Fibroblast of lung (primary cell): ENCODE results near the gene HLF.

Source experiments
- CTCF ChIP-seq, 2 donors: IDR thresholded peaks in 1 of 2; conservative IDR thresholded peaks in 1 of 2; 1 replicate in 1 of 2; 2 replicates in 1 of 2; pipeline ENCODE4 v1.5.1; 2011 to 2012; ENCODE audit warnings: low read length in 2 of 2, control low read depth in 1 of 2, inconsistent platforms in 1 of 2, low read depth in 1 of 2, mild to moderate bottlenecking in 1 of 2
- EZH2 ChIP-seq: IDR thresholded peaks from 2 replicates; pipeline ENCODE4 v1.5.1; 2012; ENCODE audit warnings: low read length, control low read depth, mild to moderate bottlenecking; ENCODE audit errors: missing control alignments

GRCh38 chr17:55267777-55268648 is 3.3 kb downstream of the HLF start:
- TF ChIP-seq CTCF (conservative IDR thresholded peaks at IDR 0.05 in 1 of 2, IDR thresholded peaks at IDR 0.05 in 1 of 2; ENCODE audit: low read depth in 1 of 2, low read length in 2 of 2) (no peak), EZH2 (no peak)
